ENCODE data around the gene SPDEF.
A peak's percentile ranks its signal among the peaks of the same experiment; 100 is the strongest.

Gene SPDEF

GRCh38 chr6:34527751-34528670 is 28.1 kb downstream of the SPDEF start:
- TF ChIP-seq, protein P1, sequence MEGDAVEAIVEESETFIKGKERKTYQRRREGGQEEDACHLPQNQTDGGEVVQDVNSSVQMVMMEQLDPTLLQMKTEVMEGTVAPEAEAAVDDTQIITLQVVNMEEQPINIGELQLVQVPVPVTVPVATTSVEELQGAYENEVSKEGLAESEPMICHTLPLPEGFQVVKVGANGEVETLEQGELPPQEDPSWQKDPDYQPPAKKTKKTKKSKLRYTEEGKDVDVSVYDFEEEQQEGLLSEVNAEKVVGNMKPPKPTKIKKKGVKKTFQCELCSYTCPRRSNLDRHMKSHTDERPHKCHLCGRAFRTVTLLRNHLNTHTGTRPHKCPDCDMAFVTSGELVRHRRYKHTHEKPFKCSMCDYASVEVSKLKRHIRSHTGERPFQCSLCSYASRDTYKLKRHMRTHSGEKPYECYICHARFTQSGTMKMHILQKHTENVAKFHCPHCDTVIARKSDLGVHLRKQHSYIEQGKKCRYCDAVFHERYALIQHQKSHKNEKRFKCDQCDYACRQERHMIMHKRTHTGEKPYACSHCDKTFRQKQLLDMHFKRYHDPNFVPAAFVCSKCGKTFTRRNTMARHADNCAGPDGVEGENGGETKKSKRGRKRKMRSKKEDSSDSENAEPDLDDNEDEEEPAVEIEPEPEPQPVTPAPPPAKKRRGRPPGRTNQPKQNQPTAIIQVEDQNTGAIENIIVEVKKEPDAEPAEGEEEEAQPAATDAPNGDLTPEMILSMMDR (IDR thresholded peaks at IDR 0.05) = no peak

- TF ChIP-seq, protein P1 (IDR thresholded peaks at IDR 0.05) = peak; percentile 55
Observed at GRCh38 chr6:34526992-34527728, 29.0 kb downstream of the SPDEF start.

GRCh38 chr6:34526241-34526972 is 29.7 kb downstream of the SPDEF start:
- TF ChIP-seq, protein P1 (IDR thresholded peaks at IDR 0.05) = no peak

GRCh38 chr6:34525431-34526175 is 30.5 kb downstream of the SPDEF start:
- TF ChIP-seq, protein P1 (IDR thresholded peaks at IDR 0.05) = no peak

DNA sequence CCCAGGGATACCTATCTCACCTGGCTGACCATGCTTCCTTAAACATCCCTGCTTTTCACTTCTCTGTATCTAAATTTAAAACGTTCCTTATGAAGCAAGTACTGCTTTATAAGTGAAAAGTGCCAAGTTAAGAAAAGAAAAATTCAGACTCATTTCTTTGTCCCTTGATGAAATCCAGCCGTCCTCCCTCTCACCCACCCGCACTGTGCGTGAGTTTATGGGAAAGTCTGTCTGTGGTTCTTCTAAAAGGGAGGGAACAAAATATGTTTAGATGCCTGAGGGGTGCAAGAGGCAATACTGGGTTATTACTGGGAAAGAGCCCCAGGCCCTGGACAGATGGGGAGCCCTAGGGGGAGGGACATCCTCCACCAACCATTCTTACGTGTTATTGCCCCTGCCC is 31.2 kb downstream of the SPDEF start:
- TF ChIP-seq, protein P1 (IDR thresholded peaks at IDR 0.05) = no peak

- TF ChIP-seq, protein P1 (IDR thresholded peaks at IDR 0.05) = no peak
Observed at GRCh38 chr6:34524499-34524898, 31.6 kb downstream of the SPDEF start.

Data from LNCAP (cell line).